ENCODE results near the gene UMAD1. TPM values are rescaled to one million over a fixed set of nuclear protein-coding genes. Genes with fewer than 3 reads are reported as not detected.

Gene UMAD1
- total and polyA plus RNA-seq, 3 donors from 2014 or later = 11.1 to 17.3 (median 12.6) TPM

GRCh38 chr7:7914547-7914946 is 274.0 kb downstream of the UMAD1 start:
- Histone ChIP-seq H3K27me3 (no peaks in the 10 kb centered on the region), H3K4me1 (no peaks in the 10 kb centered on the region), H3K9me3 (no peaks in the 10 kb centered on the region), H3K4me3 (no peak overlapping the region), H3K27ac (no peak overlapping the region), H3K36me3 (ENCODE audit: low read depth, missing control alignments) (no peaks in the 10 kb centered on the region)
- 86 to 87% methylated on average over 2 of the region's 2 CpGs for WGBS, 2 donors
- TF ChIP-seq CTCF (IDR thresholded peaks at IDR 0.05) = no peak
- no peak for TF ChIP-seq POLR2A (IDR thresholded peaks at IDR 0.05)
- no peak for DNase-seq
- intact Hi-C loops (cut with DNase I; ENCODE audit: low total_unique reads) = no loop called here

- Histone ChIP-seq H3K4me1 (no peaks in the 10 kb centered on the region), H3K27ac (no peak overlapping the region), H3K4me3 (no peak overlapping the region), H3K27me3 (no peaks in the 10 kb centered on the region), H3K36me3 (ENCODE audit: low read depth, missing control alignments) (no peaks in the 10 kb centered on the region), H3K9me3 (no peaks in the 10 kb centered on the region)
- 90 to 95% methylated on average over 1 of the region's 1 CpG for WGBS, 2 donors
- intact Hi-C loops (cut with DNase I; ENCODE audit: low total_unique reads) = no loop called here
- TF ChIP-seq CTCF (IDR thresholded peaks at IDR 0.05) = no peak
- no peak for TF ChIP-seq POLR2A (IDR thresholded peaks at IDR 0.05)
- DNase-seq = no peak
These were observed 275.5 kb downstream of the UMAD1 start for GRCh38 chr7:7916064-7916463.

- no peaks in the 10 kb centered on the region for H3K36me3 ChIP-seq (ENCODE audit: low read depth, missing control alignments)
- intact Hi-C loops (cut with DNase I; ENCODE audit: low total_unique reads) = no loop called here
- H3K27me3 ChIP-seq = no peaks in the 10 kb centered on the region
- 94% methylated on average over 1 of the region's 1 CpG for WGBS, 2 donors
- H3K4me1 ChIP-seq = no peaks in the 10 kb centered on the region
- TF ChIP-seq POLR2A (IDR thresholded peaks at IDR 0.05) = no peak
- TF ChIP-seq CTCF (IDR thresholded peaks at IDR 0.05) = no peak
- H3K27ac ChIP-seq = no peak overlapping the region
- no peak for DNase-seq
- H3K9me3 ChIP-seq = no peaks in the 10 kb centered on the region
- no peak overlapping the region for H3K4me3 ChIP-seq
These were observed 277.0 kb downstream of the UMAD1 start for GRCh38 chr7:7917593-7917992.

GRCh38 chr7:7918736-7919448 is 278.3 kb downstream of the UMAD1 start:
- Histone ChIP-seq H3K27ac (no peak overlapping the region), H3K4me1 (no peaks in the 10 kb centered on the region), H3K36me3 (ENCODE audit: low read depth, missing control alignments) (no peaks in the 10 kb centered on the region), H3K27me3 (no peaks in the 10 kb centered on the region), H3K4me3 (no peak overlapping the region), H3K9me3 (no peaks in the 10 kb centered on the region)
- no peak for DNase-seq
- intact Hi-C loops (cut with DNase I; ENCODE audit: low total_unique reads) = no loop called here
- no peak for TF ChIP-seq CTCF (IDR thresholded peaks at IDR 0.05)
- no peak for TF ChIP-seq POLR2A (IDR thresholded peaks at IDR 0.05)

GRCh38 chr7:7919449-7919945 is 278.9 kb downstream of the UMAD1 start:
- H3K4me1 ChIP-seq = no peaks in the 10 kb centered on the region
- no peaks in the 10 kb centered on the region for H3K36me3 ChIP-seq (ENCODE audit: low read depth, missing control alignments)
- H3K9me3 ChIP-seq = no peaks in the 10 kb centered on the region
- no peak for TF ChIP-seq POLR2A (IDR thresholded peaks at IDR 0.05)
- no peak overlapping the region for H3K4me3 ChIP-seq
- no peak for DNase-seq
- 51 to 67% methylated on average over 2 of the region's 2 CpGs for WGBS, 2 donors
- H3K27me3 ChIP-seq = no peaks in the 10 kb centered on the region
- intact Hi-C loops (cut with DNase I; ENCODE audit: low total_unique reads) = no loop called here
- no peak overlapping the region for H3K27ac ChIP-seq

Data from testis (tissue), 3 donors.